GM23338 (cell line): ENCODE data around the gene GRIK2.

Experiments used
- CTCF ChIP-seq, 2 experiments: fragments of 200-600 bp in 1 of 2; sonication (generic) in 1 of 2; conservative IDR thresholded peaks; 2 replicates each; pipeline versions ENCODE4 v1.5.1 to v1.6.1; 2016 to 2017; ENCODE audit warnings: antibody characterized with exemption in 2 of 2, low read depth in 2 of 2, mild to moderate bottlenecking in 2 of 2, moderate library complexity in 1 of 2
- EZH2 ChIP-seq: fragments of 200-600 bp; sonication (generic); IDR thresholded peaks from one replicate; pipeline ENCODE4 v1.8.0; 2017; ENCODE audit warnings: antibody characterized with exemption, mild to moderate bottlenecking, low read depth; ENCODE audit not compliant: unreplicated experiment
- EZH2phosphoT487 ChIP-seq: fragments of 200-600 bp; sonication (generic); IDR thresholded peaks from one replicate; pipeline ENCODE4 v1.8.1; 2018; ENCODE audit warnings: antibody characterized with exemption; ENCODE audit not compliant: unreplicated experiment
- JUNB ChIP-seq: IDR thresholded peaks from one replicate; pipeline ENCODE4 v1.6.1; 2016; ENCODE audit warnings: antibody characterized with exemption; ENCODE audit not compliant: unreplicated experiment
- POLR2AphosphoS5 ChIP-seq: IDR thresholded peaks from 2 replicates; pipeline ENCODE4 v1.6.1; 2016; ENCODE audit warnings: antibody characterized with exemption, low read depth
- REST ChIP-seq: IDR thresholded peaks from one replicate; pipeline ENCODE4 v1.6.1; 2018; ENCODE audit warnings: antibody characterized with exemption; ENCODE audit not compliant: unreplicated experiment
- STAT1 ChIP-seq: IDR thresholded peaks from one replicate; pipeline ENCODE4 v1.6.1; 2016; ENCODE audit warnings: antibody characterized with exemption; ENCODE audit not compliant: unreplicated experiment
- ZNF331 ChIP-seq: fragments of 250-450 bp; sonication (Bioruptor Pico); IDR thresholded peaks from 2 replicates; pipeline ENCODE4 v1.5.0; 2020; ENCODE audit warnings: low read depth, mild to moderate bottlenecking, moderate library complexity

GRCh38 chr6:102066301-102066700, 672.8 kb downstream of the GRIK2 start:
- TF ChIP-seq CTCF (conservative IDR thresholded peaks at IDR 0.05; ENCODE audit: low read depth in 2 of 2) (no peak), EZH2phosphoT487 (no peak), EZH2 (no peak), POLR2AphosphoS5 (no peak), JUNB (no peak), STAT1 (no peak), REST (no peak), ZNF331 (CRISPR knock-in tag) (no peak)
